ENCODE measurements around the gene SLC25A24.
"Not testable (repeated sequence)": the region's sequence is repeated elsewhere in the genome, so short reads cannot be mapped to it uniquely, and the experiment has no call there.

Gene SLC25A24

GRCh38 chr1:108199781-108200686 is at the start of gene SLC25A24:
TSS of gene SLC25A24 (minus strand) at chr1:108200343. CDS start at chr1:108200138, 205 bp downstream.
- DNase-seq, result peak; percentile 84

GRCh38 chr1:108243976-108244375 is 43.8 kb upstream of the SLC25A24 start, which contains the start of gene NBPF4:
TSS of gene NBPF4 (minus strand) at chr1:108244076. CDS start at chr1:108243761, 315 bp downstream.
- DNase-seq, result not testable (repeated sequence)

- not testable (repeated sequence) for DNase-seq
Observed at GRCh38 chr1:108239426-108239825, 39.3 kb upstream of the SLC25A24 start.

GRCh38 chr1:108235308-108235707 is 35.2 kb upstream of the SLC25A24 start:
- not testable (repeated sequence) for DNase-seq

GRCh38 chr1:108232183-108232582 is 32.0 kb upstream of the SLC25A24 start:
- not testable (repeated sequence) for DNase-seq

- DNase-seq, result not testable (repeated sequence)
Observed at GRCh38 chr1:108229976-108230375, 29.8 kb upstream of the SLC25A24 start.

GRCh38 chr1:108227772-108228171 is 27.6 kb upstream of the SLC25A24 start:
- DNase-seq, result not testable (repeated sequence)

GRCh38 chr1:108226855-108227254 is 26.7 kb upstream of the SLC25A24 start:
- not testable (repeated sequence) for DNase-seq

- DNase-seq, result not testable (repeated sequence)
Observed at GRCh38 chr1:108223226-108223625, 23.1 kb upstream of the SLC25A24 start.

GRCh38 chr1:108217515-108218174 is 17.5 kb upstream of the SLC25A24 start:
- not testable (repeated sequence) for DNase-seq

- not testable (repeated sequence) for DNase-seq
Observed at GRCh38 chr1:108217007-108217406, 16.9 kb upstream of the SLC25A24 start.

GRCh38 chr1:108216028-108216890 is 16.1 kb upstream of the SLC25A24 start:
- DNase-seq, result not testable (repeated sequence)

- DNase-seq, result peak; percentile 15
Observed at GRCh38 chr1:108214641-108215465, 14.7 kb upstream of the SLC25A24 start.

GRCh38 chr1:108211014-108211413 is 10.9 kb upstream of the SLC25A24 start:
- DNase-seq, result no peak

- no peak for DNase-seq
Observed at GRCh38 chr1:108209456-108210108, 9.4 kb upstream of the SLC25A24 start.

GRCh38 chr1:108208724-108209446 is 8.7 kb upstream of the SLC25A24 start:
- DNase-seq, result no peak

- not testable (repeated sequence) for DNase-seq
Observed at GRCh38 chr1:108203582-108203981, 3.4 kb upstream of the SLC25A24 start.

- DNase-seq, result no peak
Observed at GRCh38 chr1:108201687-108202086, 1.5 kb upstream of the SLC25A24 start.

GRCh38 chr1:108200687-108201051 is 526 bp upstream of the SLC25A24 start:
- DNase-seq, result peak; percentile 68

GRCh38 chr1:108199201-108199691 is 897 bp downstream of the SLC25A24 start:
- peak; percentile 20 for DNase-seq
